GM23338 (cell line): ENCODE results near the gene PHC1. TPM values are rescaled to one million over a fixed set of nuclear protein-coding genes. Genes with fewer than 3 reads are reported as not detected.

Experiments used
- ATAC-seq: fragments of 200-7000 bp; cut with Tn5 transposase; 3 replicates; pipeline ENCODE4 v1.9.1; 2020
- DNase-seq: peaks from one replicate; pipeline ENCODE4 v3.0.0-alpha.2; 2015; ENCODE audit warnings: low spot score
- H2AFZ ChIP-seq: fragments of 200-600 bp; sonication (generic); 2 replicates; pipeline ENCODE4 v1.8.0; 2016; ENCODE audit warnings: antibody characterized with exemption, mild to moderate bottlenecking, moderate library complexity
- H3F3A ChIP-seq: fragments of 200-600 bp; sonication (generic); replicated peaks from 2 replicates; pipeline ENCODE4 v1.8.0; 2017; ENCODE audit warnings: antibody characterized with exemption, mixed run types, low read depth
- H3K27ac ChIP-seq: fragments of 200-600 bp; sonication (generic); 2 replicates; pipeline ENCODE4 v1.6.1; 2016; ENCODE audit warnings: low read depth
- H3K27me3 ChIP-seq: fragments of 200-600 bp; sonication (generic); 2 replicates; pipeline ENCODE4 v1.8.0; 2016; ENCODE audit warnings: mild to moderate bottlenecking, mixed run types, moderate library complexity; ENCODE audit not compliant: insufficient read depth
- H3K36me3 ChIP-seq: fragments of 200-600 bp; sonication (generic); 2 replicates; pipeline ENCODE4 v1.8.0; 2016; ENCODE audit warnings: mild to moderate bottlenecking; ENCODE audit not compliant: insufficient read depth
- H3K4me1 ChIP-seq: fragments of 200-600 bp; sonication (generic); 2 replicates; pipeline ENCODE4 v1.8.0; 2016; ENCODE audit warnings: mild to moderate bottlenecking, moderate library complexity; ENCODE audit not compliant: insufficient read depth
- H3K4me2 ChIP-seq: fragments of 200-600 bp; sonication (generic); 2 replicates; pipeline ENCODE4 v1.7.1; 2017; ENCODE audit warnings: mixed run types
- H3K4me3 ChIP-seq: fragments of 200-600 bp; sonication (generic); 2 replicates; pipeline ENCODE4 v1.6.1; 2016; ENCODE audit warnings: mixed run types
- H3K79me2 ChIP-seq: fragments of 200-600 bp; sonication (generic); replicated peaks from 2 replicates; pipeline ENCODE4 v1.8.0; 2017; ENCODE audit warnings: mild to moderate bottlenecking; ENCODE audit not compliant: insufficient read depth
- H3K9me2 ChIP-seq: fragments of 200-600 bp; sonication (generic); 2 replicates; pipeline ENCODE4 v1.8.0; 2017; ENCODE audit not compliant: insufficient read depth
- H4K20me1 ChIP-seq: fragments of 200-600 bp; sonication (generic); replicated peaks from 2 replicates; pipeline ENCODE4 v1.8.0; 2017; ENCODE audit warnings: mild to moderate bottlenecking; ENCODE audit not compliant: insufficient read depth
- H3K27ac Mint-ChIP-seq: 2 replicates; pipeline ENCODE4 v1.8.0; 2020; ENCODE audit warnings: inconsistent platforms, mild to moderate bottlenecking, moderate library complexity, mixed read lengths
- H3K27me3 Mint-ChIP-seq: 3 replicates; pipeline ENCODE4 v1.8.0; 2022; ENCODE audit warnings: low read depth, mild to moderate bottlenecking, moderate library complexity, mixed read lengths, inconsistent platforms; ENCODE audit not compliant: insufficient read depth, poor library complexity
- H3K36me3 Mint-ChIP-seq: 3 replicates; pipeline ENCODE4 v1.8.0; 2021; ENCODE audit warnings: low read depth, mild to moderate bottlenecking, inconsistent platforms, moderate library complexity, mixed read lengths
- H3K4me1 Mint-ChIP-seq: 3 replicates; pipeline ENCODE4 v1.8.0; 2020; ENCODE audit warnings: mild to moderate bottlenecking, inconsistent platforms, mixed read lengths
- H3K4me3 Mint-ChIP-seq: 3 replicates; pipeline ENCODE4 v1.8.0; 2021; ENCODE audit warnings: moderate library complexity, mild to moderate bottlenecking, inconsistent platforms, mixed read lengths
- H3K9me3 Mint-ChIP-seq: 3 replicates; pipeline ENCODE4 v1.8.0; 2020; ENCODE audit warnings: moderate library complexity, mild to moderate bottlenecking, inconsistent platforms, mixed read lengths
- CREB1 ChIP-seq: fragments of 250-450 bp; sonication (Bioruptor Pico); IDR thresholded peaks from 2 replicates; pipeline ENCODE4 v1.5.0; 2020; ENCODE audit warnings: low read depth, mild to moderate bottlenecking, moderate library complexity
- CTCF ChIP-seq, 2 experiments: fragments of 200-600 bp in 1 of 2; sonication (generic) in 1 of 2; conservative IDR thresholded peaks; 2 replicates each; pipeline versions ENCODE4 v1.5.1 to v1.6.1; 2016 to 2017; ENCODE audit warnings: antibody characterized with exemption in 2 of 2, low read depth in 2 of 2, mild to moderate bottlenecking in 2 of 2, moderate library complexity in 1 of 2
- ETS1 ChIP-seq: IDR thresholded peaks from 2 replicates; pipeline ENCODE4 v1.6.1; 2016; ENCODE audit warnings: antibody characterized with exemption
- EZH2 ChIP-seq: fragments of 200-600 bp; sonication (generic); IDR thresholded peaks from one replicate; pipeline ENCODE4 v1.8.0; 2017; ENCODE audit warnings: antibody characterized with exemption, mild to moderate bottlenecking, low read depth; ENCODE audit not compliant: unreplicated experiment
- EZH2phosphoT487 ChIP-seq: fragments of 200-600 bp; sonication (generic); IDR thresholded peaks from one replicate; pipeline ENCODE4 v1.8.1; 2018; ENCODE audit warnings: antibody characterized with exemption; ENCODE audit not compliant: unreplicated experiment
- NANOG ChIP-seq: IDR thresholded peaks from 2 replicates; pipeline ENCODE4 v1.6.1; 2016; ENCODE audit warnings: antibody characterized with exemption, borderline replicate concordance
- POLR2AphosphoS5 ChIP-seq: IDR thresholded peaks from 2 replicates; pipeline ENCODE4 v1.6.1; 2016; ENCODE audit warnings: antibody characterized with exemption, low read depth
- REST ChIP-seq: IDR thresholded peaks from one replicate; pipeline ENCODE4 v1.6.1; 2018; ENCODE audit warnings: antibody characterized with exemption; ENCODE audit not compliant: unreplicated experiment
- STAT1 ChIP-seq: IDR thresholded peaks from one replicate; pipeline ENCODE4 v1.6.1; 2016; ENCODE audit warnings: antibody characterized with exemption; ENCODE audit not compliant: unreplicated experiment
- ZNF114 ChIP-seq: fragments of 250-450 bp; sonication (Bioruptor Pico); IDR thresholded peaks from 2 replicates; pipeline ENCODE4 v1.5.0; 2020; ENCODE audit warnings: mild to moderate bottlenecking, moderate library complexity
- ZNF331 ChIP-seq: fragments of 250-450 bp; sonication (Bioruptor Pico); IDR thresholded peaks from 2 replicates; pipeline ENCODE4 v1.5.0; 2020; ENCODE audit warnings: low read depth, mild to moderate bottlenecking, moderate library complexity
- polyA plus RNA-seq: library from polyadenylated mRNA; unstranded; fragments of >200 nt; fragmentation: Nextera tagmentation; extraction: Ambion mirVana; gene quantifications from 2 replicates; pipeline ENCODE4 v1.2.1, GENCODE V29; 2016
- total RNA-seq: library from RNA; depleted of rRNA; stranded (reverse); fragments of >200 nt; shearing (Covaris generic); gene quantifications from 2 replicates; pipeline ENCODE4 v1.2.3, GENCODE V29; 2014

The PHC1 gene
- total and polyA plus RNA-seq, 2 experiments from 2014 or later: 303 to 1,069 TPM

- TF ChIP-seq REST: no peak
- TF ChIP-seq CTCF (conservative IDR thresholded peaks at IDR 0.05; ENCODE audit: low read depth in 2 of 2): no peak
- no peak for TF ChIP-seq ETS1
- no peak for TF ChIP-seq EZH2
- TF ChIP-seq STAT1: no peak
- TF ChIP-seq NANOG: no peak
Measured at GRCh38 chr12:8866429-8866828, 47.9 kb upstream of the PHC1 start (continued).

- H3K9me3 Mint-ChIP-seq: no peaks in the 10 kb centered on the region
- peaks cover 20% of the 10 kb centered on the region; the same call in 2 of the 3 replicates for H3K36me3 Mint-ChIP-seq
- H3K9me2 ChIP-seq: no peaks in the 10 kb centered on the region
- TF ChIP-seq NANOG (no peak), POLR2AphosphoS5 (no peak), ETS1 (no peak), CTCF (conservative IDR thresholded peaks at IDR 0.05; ENCODE audit: low read depth in 2 of 2) (no peak), EZH2phosphoT487 (no peak), EZH2 (no peak), ZNF331 (CRISPR knock-in tag) (no peak), STAT1 (no peak), CREB1 (CRISPR knock-in tag) (no peak), ZNF114 (CRISPR knock-in tag) (no peak), REST (no peak)
Measured at GRCh38 chr12:8867009-8867408, 47.3 kb upstream of the PHC1 start.

More at GRCh38 chr12:8867009-8867408, 47.3 kb upstream of the PHC1 start:
- ATAC-seq (no peak), DNase-seq (no peak)
- Mint-ChIP-seq H3K4me1 (no peaks in the 10 kb centered on the region), H3K27ac (no peak overlapping the region), H3K4me3 (no peak overlapping the region), H3K27me3 (no peaks in the 10 kb centered on the region)
- Histone ChIP-seq H3K27ac (no peak overlapping the region), H3K4me1 (no peaks in the 10 kb centered on the region), H3K4me3 (no peak overlapping the region), H2AFZ (no peak overlapping the region), H3K4me2 (no peak overlapping the region), H3K79me2 (no peaks in the 10 kb centered on the region), H3K27me3 (no peaks in the 10 kb centered on the region), H3F3A (no peaks in the 10 kb centered on the region), H4K20me1 (no peaks in the 10 kb centered on the region), H3K36me3 (no peaks in the 10 kb centered on the region)
